KMS-11 (cell line): ENCODE results near the gene WDFY1.

ENCODE experiments used
- H2AFZ ChIP-seq: fragments of 200-600 bp; sonication (generic); 2 replicates; pipeline ENCODE4 v1.6.1; 2016; ENCODE audit warnings: antibody characterized with exemption, mixed run types, low read depth
- H3K27ac ChIP-seq: fragments of 200-600 bp; sonication (generic); 2 replicates; pipeline ENCODE4 v1.6.1; 2016; ENCODE audit warnings: mild to moderate bottlenecking, mixed run types
- H3K27me3 ChIP-seq: fragments of 200-600 bp; sonication (generic); 2 replicates; pipeline ENCODE4 v1.6.1; 2017; ENCODE audit warnings: mild to moderate bottlenecking, low read depth, mixed run types, moderate library complexity; ENCODE audit not compliant: insufficient read depth
- H3K36me3 ChIP-seq: fragments of 200-600 bp; sonication (generic); 2 replicates; pipeline ENCODE4 v1.6.1; 2017; ENCODE audit warnings: mild to moderate bottlenecking, mixed run types; ENCODE audit not compliant: insufficient read depth
- H3K4me1 ChIP-seq: fragments of 200-600 bp; sonication (generic); 2 replicates; pipeline ENCODE4 v1.6.1; 2016; ENCODE audit warnings: mild to moderate bottlenecking, low read depth, mixed run types; ENCODE audit not compliant: poor library complexity, severe bottlenecking
- H3K4me2 ChIP-seq: fragments of 200-600 bp; sonication (generic); 2 replicates; pipeline ENCODE4 v1.7.0; 2016; ENCODE audit warnings: mild to moderate bottlenecking, mixed run types
- H3K4me3 ChIP-seq: fragments of 200-600 bp; sonication (generic); IDR thresholded peaks from 2 replicates; pipeline ENCODE4 v1.6.1; 2017; ENCODE audit warnings: low read depth, low read length, mixed read lengths; ENCODE audit not compliant: insufficient read depth
- H3K79me2 ChIP-seq: fragments of 200-600 bp; sonication (generic); 2 replicates; pipeline ENCODE4 v1.6.1; 2016; ENCODE audit warnings: low read depth, mixed run types; ENCODE audit not compliant: insufficient read depth
- H3K9ac ChIP-seq: fragments of 200-600 bp; sonication (generic); 2 replicates; pipeline ENCODE4 v1.6.1; 2016; ENCODE audit warnings: mild to moderate bottlenecking, mixed run types
- H4K20me1 ChIP-seq: fragments of 200-600 bp; sonication (generic); 2 replicates; pipeline ENCODE4 v1.6.1; 2016; ENCODE audit warnings: mild to moderate bottlenecking, mixed run types; ENCODE audit not compliant: insufficient read depth
- CTCF ChIP-seq: fragments of 200-600 bp; sonication (generic); conservative IDR thresholded peaks from 2 replicates; pipeline ENCODE4 v1.6.1; 2017; ENCODE audit warnings: low read depth, mild to moderate bottlenecking, antibody characterized with exemption, low read length, moderate library complexity, mixed read lengths

The WDFY1 gene

GRCh38 chr2:223932816-223933800, 12.0 kb downstream of the WDFY1 start:
- Histone ChIP-seq H4K20me1 (no peaks in the 10 kb centered on the region), H2AFZ (no peak overlapping the region), H3K4me2 (no peak overlapping the region), H3K4me1 (no peaks in the 10 kb centered on the region), H3K36me3 (no peaks in the 10 kb centered on the region), H3K27ac (no peak overlapping the region), H3K27me3 (no peaks in the 10 kb centered on the region), H3K79me2 (peaks cover 9% of the 10 kb centered on the region; the same call in 1 of the 2 replicates), H3K4me3 (no peak overlapping the region), H3K9ac (no peak overlapping the region)
- TF ChIP-seq CTCF, result no peak

DNA sequence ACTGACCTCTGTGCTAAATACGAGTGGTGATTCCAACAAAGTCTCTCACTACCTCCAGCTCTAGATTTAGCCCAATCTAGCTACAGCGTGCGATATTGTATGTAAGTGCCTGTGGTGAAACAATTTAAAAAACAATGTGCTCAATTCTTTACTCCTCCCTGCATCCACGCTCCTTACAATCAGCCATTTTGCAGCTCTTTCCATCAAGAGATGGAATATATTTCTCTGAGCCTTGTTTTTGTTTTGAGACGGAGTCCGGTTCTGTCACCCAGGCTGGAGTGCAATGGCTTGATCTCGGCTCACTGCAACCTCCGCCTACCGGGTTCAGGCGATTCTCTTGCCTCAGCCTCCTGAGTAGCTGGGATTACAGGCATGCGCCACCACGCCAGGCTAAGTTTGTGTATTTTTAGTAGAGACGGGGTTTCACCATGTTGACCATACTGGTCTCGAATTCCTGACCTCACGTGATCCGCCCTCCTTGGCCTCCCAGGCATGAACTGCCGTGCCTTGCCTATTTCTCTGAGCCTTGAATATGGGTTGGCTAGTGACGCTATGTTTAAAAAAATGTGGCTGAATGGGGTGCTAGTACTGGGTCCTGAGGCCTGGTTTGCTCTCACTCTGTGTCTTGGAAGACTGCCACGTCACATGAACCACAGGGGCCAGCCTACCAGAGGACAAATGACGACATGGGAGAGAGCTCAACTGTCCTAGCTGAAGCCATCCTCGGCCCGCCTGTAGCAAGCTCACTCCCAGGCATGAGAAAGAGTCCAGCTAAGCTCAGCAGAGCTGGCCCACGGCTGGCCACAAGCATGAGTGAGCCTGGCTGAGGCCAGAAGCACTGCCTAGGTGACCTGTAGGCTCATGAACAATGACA, 14.8 kb downstream of the WDFY1 start:
- Histone ChIP-seq H2AFZ (no peak overlapping the region), H3K36me3 (no peaks in the 10 kb centered on the region), H3K27ac (no peak overlapping the region), H3K4me1 (no peaks in the 10 kb centered on the region), H3K4me2 (no peak overlapping the region), H3K9ac (no peak overlapping the region), H3K4me3 (no peak overlapping the region), H3K79me2 (0 out of 2 replicates have a peak, but pooled peaks cover 9% of the 10 kb centered on the region), H4K20me1 (no peaks in the 10 kb centered on the region), H3K27me3 (no peaks in the 10 kb centered on the region)
- TF ChIP-seq CTCF, result no peak

GRCh38 chr2:223929571-223930102, 15.5 kb downstream of the WDFY1 start:
- Histone ChIP-seq H4K20me1 (no peaks in the 10 kb centered on the region), H2AFZ (no peak overlapping the region), H3K79me2 (0 out of 2 replicates have a peak, but pooled peaks cover 8% of the 10 kb centered on the region), H3K4me1 (no peaks in the 10 kb centered on the region), H3K4me2 (no peak overlapping the region), H3K4me3 (no peak overlapping the region), H3K27ac (no peak overlapping the region), H3K27me3 (no peaks in the 10 kb centered on the region), H3K9ac (no peak overlapping the region), H3K36me3 (no peaks in the 10 kb centered on the region)
- TF ChIP-seq CTCF, result no peak
